ENCODE measurements around the gene C5orf24.
"Not testable (repeated sequence)": the region's sequence is repeated elsewhere in the genome, so short reads cannot be mapped to it uniquely, and the experiment has no call there.

C5orf24 gene

GRCh38 chr5:134864707-134865106, 18.9 kb downstream of the C5orf24 start:
- no peak for DNase-seq

GRCh38 chr5:134873494-134873893, 27.7 kb downstream of the C5orf24 start:
- no peak for DNase-seq

- peak; percentile 54 for DNase-seq
These were observed 28.4 kb downstream of the C5orf24 start, which contains the start of gene TXNDC15 for GRCh38 chr5:134873987-134874830. TSS of gene TXNDC15 (plus strand) at chr5:134874371. CDS start at chr5:134874428, 57 bp downstream.

- no peak for DNase-seq
These were observed 29.3 kb downstream of the C5orf24 start for GRCh38 chr5:134874831-134875655.

GRCh38 chr5:134877159-134877558, 31.4 kb downstream of the C5orf24 start:
- DNase-seq: no peak

- DNase-seq: no peak
These were observed 32.6 kb downstream of the C5orf24 start for GRCh38 chr5:134878403-134878802.

- no peak for DNase-seq
These were observed 33.7 kb downstream of the C5orf24 start for GRCh38 chr5:134879456-134879855.

- not testable (repeated sequence) for DNase-seq
These were observed 35.2 kb downstream of the C5orf24 start for GRCh38 chr5:134880937-134881336.

- not testable (repeated sequence) for DNase-seq
These were observed 35.9 kb downstream of the C5orf24 start for GRCh38 chr5:134881711-134882110.

GRCh38 chr5:134887593-134888159, 41.9 kb downstream of the C5orf24 start:
- DNase-seq: no peak

GRCh38 chr5:134889335-134889734, 43.6 kb downstream of the C5orf24 start:
- no peak for DNase-seq

GRCh38 chr5:134891473-134891872, 45.7 kb downstream of the C5orf24 start:
- DNase-seq: no peak

GRCh38 chr5:134892282-134892681, 46.5 kb downstream of the C5orf24 start:
- DNase-seq: no peak

- DNase-seq: no peak
These were observed 47.2 kb downstream of the C5orf24 start for GRCh38 chr5:134892926-134893325.

GRCh38 chr5:134893748-134894505, 48.2 kb downstream of the C5orf24 start:
- DNase-seq: no peak

GRCh38 chr5:134902071-134902801, 56.5 kb downstream of the C5orf24 start:
- DNase-seq: no peak

- peak; percentile 76 for DNase-seq
These were observed 59.0 kb downstream of the C5orf24 start, which contains the start of gene PCBD2 for GRCh38 chr5:134904610-134905245. TSS of gene PCBD2 (plus strand) at chr5:134905131. CDS start at chr5:134905140, 9 bp downstream.

- peak; percentile 14 for DNase-seq
These were observed 59.7 kb downstream of the C5orf24 start for GRCh38 chr5:134905246-134905996.

- DNase-seq: no peak
These were observed 61.0 kb downstream of the C5orf24 start for GRCh38 chr5:134906811-134907210.
